Measurements from ENCODE around the gene ELAVL4.

ELAVL4 gene

DNA sequence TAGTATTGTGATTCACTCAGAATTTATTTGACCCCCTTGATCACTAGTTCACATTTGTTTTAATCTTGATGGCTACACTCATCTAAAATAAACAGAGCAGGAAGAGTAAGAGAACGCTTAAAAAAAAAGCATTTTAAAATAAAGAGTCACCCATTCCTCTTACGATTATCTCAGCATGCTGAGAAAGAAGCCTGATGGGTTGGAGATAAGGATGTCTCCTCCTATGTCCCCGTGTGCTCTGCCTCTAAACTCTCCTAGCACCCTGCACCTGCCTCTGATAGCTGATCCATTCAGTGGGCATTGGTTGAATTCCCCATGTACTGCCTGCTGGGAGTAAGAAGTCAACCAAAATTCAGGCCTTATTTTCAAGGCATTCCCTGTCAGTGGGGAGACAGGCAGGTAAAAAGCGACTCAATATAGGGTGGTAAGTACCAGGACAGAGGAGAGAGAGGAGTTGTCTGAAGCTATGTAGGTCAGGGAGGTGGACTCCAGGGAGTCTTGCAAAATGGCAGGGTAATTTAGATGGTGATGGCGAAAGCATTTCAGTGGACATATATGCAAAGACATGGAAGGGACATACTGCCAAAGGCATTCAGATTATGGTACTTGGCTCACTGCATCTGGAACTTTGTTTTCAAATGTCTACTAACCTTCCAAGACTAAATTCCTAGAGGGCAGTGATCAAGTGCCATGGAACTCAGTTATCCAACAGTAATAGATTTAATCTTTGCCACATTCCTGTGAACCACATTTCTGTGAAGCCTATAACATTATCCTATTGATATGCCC, 18.4 kb downstream of the ELAVL4 start:
- H3K4me1 ChIP-seq (ENCODE audit: control insufficient read depth, low read depth, low read length), result no peaks in the 10 kb centered on the region
- no peak overlapping the region for H3K4me2 ChIP-seq (ENCODE audit: low read length)
- no CpG with 5 or more reads among the region's 5 CpGs for WGBS (ENCODE audit: extremely low coverage, insufficient coverage, low lambda C conversion rate)
- no peaks in the 10 kb centered on the region for H3K36me3 ChIP-seq (ENCODE audit: control insufficient read depth, insufficient read depth, low read length)
- H3K79me1 ChIP-seq (ENCODE audit: low read length), result no peaks in the 10 kb centered on the region
- no peak overlapping the region for H3K4me3 ChIP-seq (ENCODE audit: low read length)
- H3K23ac ChIP-seq (ENCODE audit: low read length), result no peak overlapping the region
- H2BK15ac ChIP-seq (replicated peaks; ENCODE audit: low read depth), result no peak overlapping the region
- H3K9ac ChIP-seq (ENCODE audit: low read length), result no peak overlapping the region
- H3K27ac ChIP-seq (ENCODE audit: low read depth, low read length), result no peak overlapping the region
- H3K27me3 ChIP-seq (ENCODE audit: insufficient read depth, low read length, poor library complexity), result no peaks in the 10 kb centered on the region
- H3K79me2 ChIP-seq (ENCODE audit: control insufficient read depth, insufficient read depth, low read length), result no peaks in the 10 kb centered on the region
- no peak overlapping the region for H3K18ac ChIP-seq (ENCODE audit: low read length)
- no peak overlapping the region for H2AK5ac ChIP-seq (ENCODE audit: low read length)
- H2BK5ac ChIP-seq (ENCODE audit: low read length), result no peak overlapping the region
- H3K56ac ChIP-seq (ENCODE audit: low read length), result no peak overlapping the region
- H4K5ac ChIP-seq (ENCODE audit: low read length), result no peak overlapping the region
- H4K8ac ChIP-seq (ENCODE audit: low read depth, low read length), result no peak overlapping the region
- H3K4ac ChIP-seq (ENCODE audit: low read depth, low read length), result no peak overlapping the region
- DNase-seq, result peak; percentile 75
- H2BK120ac ChIP-seq (ENCODE audit: low read depth, low read length), result no peak overlapping the region

GRCh38 chr1:50129201-50129600, 20.5 kb downstream of the ELAVL4 start:
- Histone ChIP-seq H2AK5ac (ENCODE audit: low read length) (no peak overlapping the region), H3K36me3 (ENCODE audit: control insufficient read depth, insufficient read depth, low read length) (no peaks in the 10 kb centered on the region), H2BK5ac (ENCODE audit: low read length) (no peak overlapping the region), H3K27ac (ENCODE audit: low read depth, low read length) (no peak overlapping the region), H3K18ac (ENCODE audit: low read length) (no peak overlapping the region), H3K23ac (ENCODE audit: low read length) (no peak overlapping the region), H4K8ac (ENCODE audit: low read depth, low read length) (no peak overlapping the region), H3K4me2 (ENCODE audit: low read length) (no peak overlapping the region), H3K4me1 (ENCODE audit: control insufficient read depth, low read depth, low read length) (no peaks in the 10 kb centered on the region), H4K5ac (ENCODE audit: low read length) (no peak overlapping the region), H3K27me3 (ENCODE audit: insufficient read depth, low read length, poor library complexity) (no peaks in the 10 kb centered on the region), H3K56ac (ENCODE audit: low read length) (no peak overlapping the region), H3K79me1 (ENCODE audit: low read length) (no peaks in the 10 kb centered on the region), H3K4me3 (ENCODE audit: low read length) (no peak overlapping the region), H3K79me2 (ENCODE audit: control insufficient read depth, insufficient read depth, low read length) (no peaks in the 10 kb centered on the region), H3K4ac (ENCODE audit: low read depth, low read length) (no peak overlapping the region), H2BK15ac (replicated peaks; ENCODE audit: low read depth) (no peak overlapping the region), H2BK120ac (ENCODE audit: low read depth, low read length) (peak overlapping the region; percentile 73), H3K9ac (ENCODE audit: low read length) (no peak overlapping the region)
- no peak for DNase-seq
- no CpG with 5 or more reads among the region's 1 CpG for WGBS (ENCODE audit: extremely low coverage, insufficient coverage, low lambda C conversion rate)

GRCh38 chr1:50132347-50132894, 23.7 kb downstream of the ELAVL4 start:
- Histone ChIP-seq H3K18ac (ENCODE audit: low read length) (no peak overlapping the region), H3K9ac (ENCODE audit: low read length) (no peak overlapping the region), H3K79me2 (ENCODE audit: control insufficient read depth, insufficient read depth, low read length) (no peaks in the 10 kb centered on the region), H4K5ac (ENCODE audit: low read length) (no peak overlapping the region), H3K4me2 (ENCODE audit: low read length) (no peak overlapping the region), H2BK15ac (replicated peaks; ENCODE audit: low read depth) (no peak overlapping the region), H4K8ac (ENCODE audit: low read depth, low read length) (no peak overlapping the region), H3K23ac (ENCODE audit: low read length) (no peak overlapping the region), H2BK5ac (ENCODE audit: low read length) (no peak overlapping the region), H3K4ac (ENCODE audit: low read depth, low read length) (no peak overlapping the region), H2AK5ac (ENCODE audit: low read length) (no peak overlapping the region), H3K36me3 (ENCODE audit: control insufficient read depth, insufficient read depth, low read length) (no peaks in the 10 kb centered on the region), H3K4me3 (ENCODE audit: low read length) (no peak overlapping the region), H3K79me1 (ENCODE audit: low read length) (no peaks in the 10 kb centered on the region), H3K4me1 (ENCODE audit: control insufficient read depth, low read depth, low read length) (no peaks in the 10 kb centered on the region), H2BK120ac (ENCODE audit: low read depth, low read length) (no peak overlapping the region), H3K56ac (ENCODE audit: low read length) (no peak overlapping the region), H3K27ac (ENCODE audit: low read depth, low read length) (no peak overlapping the region), H3K27me3 (ENCODE audit: insufficient read depth, low read length, poor library complexity) (no peaks in the 10 kb centered on the region)
- DNase-seq, result no peak
- no CpG with 5 or more reads among the region's 3 CpGs for WGBS (ENCODE audit: extremely low coverage, insufficient coverage, low lambda C conversion rate)

GRCh38 chr1:50135716-50136115, 27.0 kb downstream of the ELAVL4 start:
- Histone ChIP-seq H2BK15ac (replicated peaks; ENCODE audit: low read depth) (no peak overlapping the region), H3K4ac (ENCODE audit: low read depth, low read length) (no peak overlapping the region), H3K4me1 (ENCODE audit: control insufficient read depth, low read depth, low read length) (peaks cover 4% of the 10 kb centered on the region), H2BK120ac (ENCODE audit: low read depth, low read length) (no peak overlapping the region), H3K23ac (ENCODE audit: low read length) (no peak overlapping the region), H3K18ac (ENCODE audit: low read length) (no peak overlapping the region), H3K79me2 (ENCODE audit: control insufficient read depth, insufficient read depth, low read length) (no peaks in the 10 kb centered on the region), H3K9ac (ENCODE audit: low read length) (no peak overlapping the region), H2AK5ac (ENCODE audit: low read length) (no peak overlapping the region), H2BK5ac (ENCODE audit: low read length) (no peak overlapping the region), H3K56ac (ENCODE audit: low read length) (no peak overlapping the region), H3K79me1 (ENCODE audit: low read length) (no peaks in the 10 kb centered on the region), H3K36me3 (ENCODE audit: control insufficient read depth, insufficient read depth, low read length) (no peaks in the 10 kb centered on the region), H3K4me3 (ENCODE audit: low read length) (no peak overlapping the region), H4K5ac (ENCODE audit: low read length) (no peak overlapping the region), H4K8ac (ENCODE audit: low read depth, low read length) (no peak overlapping the region), H3K27ac (ENCODE audit: low read depth, low read length) (no peak overlapping the region), H3K4me2 (ENCODE audit: low read length) (no peak overlapping the region), H3K27me3 (ENCODE audit: insufficient read depth, low read length, poor library complexity) (no peaks in the 10 kb centered on the region)
- DNase-seq, result no peak
- WGBS (ENCODE audit: extremely low coverage, insufficient coverage, low lambda C conversion rate), result no CpG with 5 or more reads among the region's 2 CpGs

GRCh38 chr1:50139339-50140181, 30.8 kb downstream of the ELAVL4 start:
- H3K56ac ChIP-seq (ENCODE audit: low read length), result no peak overlapping the region
- no peak overlapping the region for H2AK5ac ChIP-seq (ENCODE audit: low read length)
- H3K4me1 ChIP-seq (ENCODE audit: control insufficient read depth, low read depth, low read length), result peaks cover 4% of the 10 kb centered on the region
- no peak overlapping the region for H3K4me2 ChIP-seq (ENCODE audit: low read length)
- DNase-seq, result peak; percentile 30
- no peak overlapping the region for H2BK5ac ChIP-seq (ENCODE audit: low read length)
- H3K79me2 ChIP-seq (ENCODE audit: control insufficient read depth, insufficient read depth, low read length), result no peaks in the 10 kb centered on the region
- H3K9ac ChIP-seq (ENCODE audit: low read length), result no peak overlapping the region
- WGBS (ENCODE audit: extremely low coverage, insufficient coverage, low lambda C conversion rate), result no CpG with 5 or more reads among the region's 10 CpGs
- H3K79me1 ChIP-seq (ENCODE audit: low read length), result no peaks in the 10 kb centered on the region
- H3K36me3 ChIP-seq (ENCODE audit: control insufficient read depth, insufficient read depth, low read length), result no peaks in the 10 kb centered on the region
- no peak overlapping the region for H2BK15ac ChIP-seq (replicated peaks; ENCODE audit: low read depth)
- peak overlapping the region; percentile 92 for H3K18ac ChIP-seq (ENCODE audit: low read length)
- H2BK120ac ChIP-seq (ENCODE audit: low read depth, low read length), result peak overlapping the region; percentile 28
- H4K5ac ChIP-seq (ENCODE audit: low read length), result no peak overlapping the region
- H3K27me3 ChIP-seq (ENCODE audit: insufficient read depth, low read length, poor library complexity), result no peaks in the 10 kb centered on the region
- no peak overlapping the region for H3K27ac ChIP-seq (ENCODE audit: low read depth, low read length)
- no peak overlapping the region for H3K4ac ChIP-seq (ENCODE audit: low read depth, low read length)
- H3K23ac ChIP-seq (ENCODE audit: low read length), result no peak overlapping the region
- H3K4me3 ChIP-seq (ENCODE audit: low read length), result no peak overlapping the region
- H4K8ac ChIP-seq (ENCODE audit: low read depth, low read length), result no peak overlapping the region
